Activated CD8-positive, alpha-beta memory T cell treated with anti-CD3 and anti-CD28 coated beads for 36 hours (primary cell): ENCODE measurements around the gene FAM161A. TPM values are rescaled to one million over a fixed set of nuclear protein-coding genes. Genes with fewer than 3 reads are reported as not detected.
"Not testable (repeated sequence)": the region's sequence is repeated elsewhere in the genome, so short reads cannot be mapped to it uniquely, and the experiment has no call there.

Source experiments
- CTCF ChIA-PET: fragments of 350-600 bp; sonication (Branson Sonifier 250); formaldehyde crosslinking; loops from one replicate; lab custom pipeline; 2021; ENCODE audit warnings: antibody characterized with exemption; lab: Charles Lee
- POLR2A ChIA-PET: fragments of 350-600 bp; sonication (Branson Sonifier 250); formaldehyde crosslinking; loops from one replicate; lab custom pipeline; 2021; ENCODE audit warnings: antibody characterized with exemption; lab: Charles Lee
- total RNA-seq, 2 experiments: library from RNA; stranded (reverse); gene quantifications; one replicate each; pipeline ENCODE4 v1.2.3, GENCODE V29; 2021

FAM161A gene
- total RNA-seq, 2 experiments from 2014 or later = 8.0 to 8.3 TPM

- POLR2A ChIA-PET = no interaction called here
- CTCF ChIA-PET = interaction anchor here (0.6 to 0.9 kb wide), 3 partner anchors 36 to 604 kb away, joined by 3 to 4 read pairs (median 3); no protein-coding TSS in a partner anchor
These were observed 594 bp downstream of the FAM161A start for GRCh38 chr2:61853086-61853846.

GRCh38 chr2:61851270-61851669 is 2.6 kb downstream of the FAM161A start:
- POLR2A ChIA-PET, CTCF ChIA-PET: not testable (repeated sequence)

DNA sequence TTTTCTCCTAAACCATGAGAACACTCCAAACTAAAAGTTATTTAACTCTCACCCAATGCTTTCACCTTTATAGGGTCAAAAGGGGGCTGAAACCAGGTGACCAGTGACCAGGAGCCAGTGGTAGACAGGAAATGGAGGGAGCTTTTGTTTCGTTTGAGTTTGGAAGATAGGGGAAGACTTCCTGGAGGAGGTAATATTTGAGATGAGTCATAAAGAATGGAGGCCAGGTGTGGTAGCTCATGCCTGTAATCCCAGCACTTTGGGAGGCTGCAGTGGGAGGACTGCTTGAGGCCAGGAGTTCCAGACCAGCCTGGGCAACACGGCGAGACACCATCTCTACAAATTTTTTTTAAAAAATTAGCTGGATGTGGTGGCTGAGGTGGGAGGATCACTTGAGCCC is 8.5 kb downstream of the FAM161A start:
- ChIA-PET CTCF (interaction anchor here (0.6 kb wide), 1 partner anchor 77 kb away, joined by 3 read pairs; no protein-coding TSS in a partner anchor), POLR2A (no interaction called here)

DNA sequence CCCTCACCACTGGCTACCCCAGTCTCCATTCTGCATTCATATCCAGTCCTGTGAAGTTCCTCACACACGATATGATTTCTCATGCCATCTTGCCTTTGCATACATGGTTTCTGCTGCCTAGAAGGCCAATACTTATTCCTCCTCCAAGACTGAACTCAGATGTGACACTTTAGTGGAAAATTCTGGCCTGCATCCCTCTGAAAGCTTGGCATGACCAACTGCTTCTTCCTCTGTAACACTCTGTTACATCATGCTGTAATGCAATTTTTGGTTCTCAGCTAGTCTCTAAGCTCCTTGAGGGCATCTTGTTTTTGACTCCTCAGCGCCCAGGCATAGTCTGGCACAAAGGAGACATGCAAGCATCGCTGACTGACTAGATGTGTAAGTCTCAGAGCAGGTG is 12.6 kb downstream of the FAM161A start:
- ChIA-PET CTCF (no interaction called here), POLR2A (no interaction called here)

DNA sequence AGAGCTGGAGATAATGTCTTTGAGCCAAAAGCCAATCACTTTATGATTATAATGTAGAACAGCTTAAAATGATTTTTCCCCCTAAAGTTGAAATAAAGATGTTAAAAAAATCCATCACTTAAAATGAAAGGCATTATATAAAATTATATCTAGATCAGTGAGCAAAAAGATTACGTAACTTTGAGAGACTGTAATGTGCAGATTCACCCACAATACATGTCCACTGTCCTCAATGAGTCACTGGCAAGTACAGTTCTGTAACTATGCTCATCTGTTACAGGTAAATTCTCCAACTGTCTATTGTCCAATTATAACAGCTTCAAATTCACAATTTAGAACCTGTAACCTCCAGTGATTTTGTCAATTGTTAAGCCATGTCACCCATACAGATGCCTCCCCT is 19.0 kb downstream of the FAM161A start:
- ChIA-PET CTCF (no interaction called here), POLR2A (no interaction called here)

- ChIA-PET CTCF (no interaction called here), POLR2A (no interaction called here)
These were observed 19.9 kb downstream of the FAM161A start for GRCh38 chr2:61833971-61834370.

DNA sequence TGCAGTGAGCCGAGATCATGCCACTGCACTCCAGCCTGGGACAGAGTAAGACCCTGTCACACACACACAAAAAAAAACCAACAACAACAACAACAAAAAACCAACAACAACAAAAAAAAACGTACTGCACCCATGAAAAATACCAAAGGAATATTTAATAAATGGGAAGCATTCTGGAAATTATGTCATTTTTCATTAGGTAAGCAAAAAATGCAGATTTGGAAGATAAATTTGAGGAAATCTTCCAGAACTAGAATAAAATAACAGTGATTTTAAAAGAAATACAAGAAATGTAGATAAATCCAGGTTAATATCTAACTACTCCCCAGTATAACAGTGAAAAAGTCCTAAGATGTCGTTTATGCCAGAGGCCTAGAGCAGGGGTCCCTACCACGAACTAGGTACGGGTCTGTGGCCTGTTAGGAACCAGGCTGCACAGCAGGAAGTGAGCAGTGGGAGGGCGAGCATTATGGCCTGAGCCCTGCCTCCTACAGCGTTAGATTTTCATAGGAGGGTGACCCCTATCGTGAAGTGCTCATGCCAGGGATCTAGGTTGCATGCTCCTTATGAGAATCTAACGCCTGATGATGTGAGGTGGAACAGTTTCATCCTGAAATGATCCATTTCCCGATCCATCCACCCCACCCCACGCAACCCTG is 21.5 kb downstream of the FAM161A start:
- POLR2A ChIA-PET = no interaction called here

GRCh38 chr2:61822255-61822654 is 31.6 kb downstream of the FAM161A start:
- ChIA-PET CTCF (no interaction called here), POLR2A (no interaction called here)

More for the DNA sequence above, 21.5 kb downstream of the FAM161A start:
- CTCF ChIA-PET = no interaction called here

- CTCF ChIA-PET = interaction anchor here (0.7 kb wide), 1 partner anchor 548 kb away, joined by 3 read pairs; no protein-coding TSS in a partner anchor
These were observed 37.1 kb downstream of the FAM161A start for GRCh38 chr2:61816480-61817355.

GRCh38 chr2:61814539-61815160 is 39.2 kb downstream of the FAM161A start:
- ChIA-PET POLR2A (no interaction called here), CTCF (no interaction called here)

More at GRCh38 chr2:61816480-61817355, 37.1 kb downstream of the FAM161A start:
- POLR2A ChIA-PET = no interaction called here

DNA sequence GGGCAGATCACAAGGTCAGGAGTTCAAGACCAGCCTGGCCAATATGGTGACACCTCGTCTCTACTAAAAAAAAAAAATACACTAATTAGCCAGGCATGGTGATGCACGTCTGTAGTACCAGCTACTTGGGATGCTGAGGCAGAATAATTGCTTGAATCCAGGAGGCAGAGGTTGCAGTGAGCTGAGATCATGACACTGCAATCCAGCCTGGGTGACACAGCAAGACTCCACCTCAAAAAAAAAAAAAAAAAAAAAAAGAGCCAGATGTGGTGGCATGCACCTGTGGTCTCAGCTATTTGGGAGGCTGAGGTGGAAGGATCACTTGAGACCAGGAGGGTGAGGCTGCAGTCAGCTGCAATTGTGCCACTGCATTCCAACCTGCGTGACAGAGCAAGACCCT is 40.5 kb downstream of the FAM161A start:
- CTCF ChIA-PET, POLR2A ChIA-PET: not testable (repeated sequence)

- POLR2A ChIA-PET = no interaction called here
- CTCF ChIA-PET = no interaction called here
These were observed 42.0 kb downstream of the FAM161A start for GRCh38 chr2:61811821-61812220.

GRCh38 chr2:61810203-61810602 is 43.7 kb downstream of the FAM161A start:
- POLR2A ChIA-PET = not testable (repeated sequence)
- CTCF ChIA-PET = interaction anchor here (0.6 kb wide), 2 partner anchors 164 to 829 kb away, joined by 3 to 4 read pairs; no protein-coding TSS in a partner anchor

DNA sequence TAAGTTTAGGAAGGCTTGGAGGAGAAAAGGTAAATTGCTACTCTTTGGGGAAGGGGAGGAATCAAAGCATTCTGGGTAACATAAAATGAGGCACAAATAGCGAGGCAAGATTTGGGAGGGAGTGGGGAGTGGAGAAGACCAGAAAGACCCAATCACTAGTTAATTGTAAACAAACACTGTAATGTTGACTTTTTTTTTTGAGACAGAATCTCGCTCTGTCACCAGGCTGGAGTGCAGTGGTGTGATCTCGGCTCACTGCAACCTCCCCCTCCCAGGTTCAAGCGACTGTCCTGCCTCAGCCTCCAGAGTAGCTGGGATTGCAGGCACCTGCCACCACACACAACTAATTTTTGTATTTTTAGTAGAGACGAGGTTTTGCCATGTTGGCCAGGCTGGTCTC is 45.2 kb downstream of the FAM161A start:
- POLR2A ChIA-PET, CTCF ChIA-PET: not testable (repeated sequence)

DNA sequence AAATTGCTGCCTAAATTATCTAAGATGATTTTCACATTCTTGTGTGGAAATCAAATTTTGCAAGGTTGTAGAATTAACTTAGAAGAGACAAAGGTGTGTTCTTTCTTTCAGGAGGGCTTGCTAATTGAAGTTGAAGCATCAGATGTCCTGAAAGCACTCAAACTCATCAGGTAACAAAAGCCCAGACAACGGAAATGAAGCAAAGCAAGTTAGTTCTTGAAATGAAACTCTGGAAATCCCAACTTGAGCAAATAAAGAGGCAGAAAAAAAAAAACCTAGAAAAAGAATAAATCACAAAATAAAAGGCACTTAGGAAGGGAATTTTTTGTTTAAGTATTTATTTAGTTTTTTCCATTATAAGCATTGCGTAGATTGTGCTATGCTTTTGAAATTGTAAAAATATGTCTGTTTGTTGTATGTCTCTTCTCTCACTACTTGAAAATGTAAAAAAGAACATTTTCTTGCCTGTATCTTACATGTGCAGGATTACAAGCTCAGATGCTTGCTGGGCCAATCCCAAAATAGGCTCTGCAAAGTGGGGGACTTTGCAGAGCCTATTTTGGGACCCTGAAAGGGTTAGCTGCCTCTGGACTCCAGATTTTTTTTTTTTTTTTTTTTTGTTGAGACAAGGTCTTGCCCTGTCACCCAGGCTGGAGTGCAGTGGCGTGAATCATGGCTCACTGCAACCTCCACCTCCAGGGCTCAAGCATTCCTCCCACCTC is 46.7 kb downstream of the FAM161A start:
- ChIA-PET CTCF (interaction anchor here (0.7 kb wide), 1 partner anchor 417 kb away, joined by 3 read pairs; no protein-coding TSS in a partner anchor), POLR2A (no interaction called here)

DNA sequence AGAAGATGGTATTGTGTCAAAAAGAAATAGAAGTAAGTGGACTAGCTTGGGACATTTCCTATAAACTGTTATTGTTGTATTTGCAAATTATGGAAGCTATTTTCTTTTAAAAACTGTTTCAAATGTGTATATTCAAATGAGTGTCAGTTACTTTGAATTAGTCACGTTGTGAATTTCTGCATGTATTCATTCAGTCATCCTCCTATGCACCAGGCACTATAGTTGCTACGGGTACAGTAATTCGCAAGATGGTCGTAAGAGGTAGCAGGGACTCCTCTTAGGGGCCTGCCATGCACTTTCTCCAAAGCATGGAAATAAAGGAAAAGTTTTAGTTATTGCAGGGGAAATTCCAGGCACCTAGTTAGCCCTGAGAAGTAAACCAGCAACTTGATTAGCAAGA is 51.3 kb downstream of the FAM161A start:
- ChIA-PET POLR2A (no interaction called here), CTCF (no interaction called here)

GRCh38 chr2:61799099-61799498 is 54.8 kb downstream of the FAM161A start:
- POLR2A ChIA-PET = no interaction called here
- CTCF ChIA-PET = no interaction called here

- POLR2A ChIA-PET, CTCF ChIA-PET: not testable (repeated sequence)
These were observed 56.4 kb downstream of the FAM161A start for GRCh38 chr2:61797446-61797845.

DNA sequence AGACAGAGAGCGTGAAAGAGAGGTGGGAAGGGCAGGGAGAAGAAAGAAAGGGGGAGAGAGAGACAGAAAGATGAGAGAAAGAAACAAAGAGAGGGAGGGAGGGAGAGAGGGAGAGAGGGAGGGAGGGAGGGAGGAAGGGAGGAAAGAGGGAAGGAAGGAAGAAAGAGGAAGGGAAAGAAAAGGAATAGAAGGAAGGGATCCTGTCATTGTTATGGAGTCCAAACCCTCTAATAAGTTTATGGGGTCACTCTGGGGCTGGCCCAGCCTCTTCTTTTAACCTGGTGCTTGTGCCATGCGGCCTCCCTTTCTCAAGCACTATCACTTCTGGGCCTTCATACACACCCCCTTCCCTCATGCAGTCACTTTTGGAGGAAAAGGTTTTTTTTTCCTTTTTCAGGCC is 58.5 kb downstream of the FAM161A start:
- POLR2A ChIA-PET = no interaction called here
- CTCF ChIA-PET = no interaction called here
